Liver (tissue), 9 donors: ENCODE data around the gene CDH13. TPM values are rescaled to one million over a fixed set of nuclear protein-coding genes. Genes with fewer than 3 reads are reported as not detected.

ENCODE experiments used
- DNase-seq: peaks from one replicate; pipeline ENCODE4 v3.0.0-alpha.2; 2017; ENCODE audit warnings: low spot score
- H3K27ac ChIP-seq, 2 donors: one replicate each; pipeline ENCODE4 v1.7.0; 2013; ENCODE audit warnings: inconsistent platforms in 2 of 2, low read length in 2 of 2, control low read depth in 1 of 2, low read depth in 1 of 2, mild to moderate bottlenecking in 1 of 2
- H3K27me3 ChIP-seq, 4 donors: one replicate each; pipeline versions ENCODE4 v1.6.1 to v1.7.0; 2013; ENCODE audit warnings: low read length in 3 of 4, inconsistent platforms in 1 of 4, mild to moderate bottlenecking in 1 of 4, moderate library complexity in 1 of 4; ENCODE audit not compliant: control insufficient read depth in 4 of 4, insufficient read depth in 4 of 4
- H3K36me3 ChIP-seq, 4 donors: one replicate each; pipeline versions ENCODE4 v1.6.1 to v1.7.0; 2013; ENCODE audit warnings: low read length in 3 of 4, mild to moderate bottlenecking in 3 of 4, low read depth in 1 of 4, moderate library complexity in 1 of 4; ENCODE audit not compliant: control insufficient read depth in 4 of 4, insufficient read depth in 3 of 4
- H3K4me1 ChIP-seq, 4 donors: one replicate each; pipeline versions ENCODE4 v1.6.1 to v1.7.0; 2013; ENCODE audit warnings: low read length in 3 of 4, mild to moderate bottlenecking in 3 of 4, moderate library complexity in 1 of 4; ENCODE audit not compliant: control insufficient read depth in 4 of 4, insufficient read depth in 4 of 4
- H3K4me3 ChIP-seq, 3 donors: one replicate each; pipeline versions ENCODE4 v1.6.1 to v1.7.0; 2013; ENCODE audit warnings: low read length in 3 of 3, control low read depth in 1 of 3, low read depth in 1 of 3, mild to moderate bottlenecking in 1 of 3
- H3K9ac ChIP-seq, 2 donors: one replicate each; pipeline ENCODE4 v1.7.0; 2013; ENCODE audit warnings: low read length in 2 of 2, mild to moderate bottlenecking in 2 of 2, moderate library complexity in 2 of 2, control low read depth in 1 of 2, low read depth in 1 of 2
- H3K9me3 ChIP-seq, 4 donors: one replicate each; pipeline versions ENCODE4 v1.6.1 to v1.7.0; 2013; ENCODE audit warnings: low read length in 3 of 4; ENCODE audit not compliant: control insufficient read depth in 4 of 4
- EGR1 ChIP-seq, 2 donors: IDR thresholded peaks; 2 replicates each; pipeline ENCODE4 v1.6.1; 2016 to 2018; ENCODE audit warnings: antibody characterized with exemption in 2 of 2, low read depth in 2 of 2
- FOXA1 ChIP-seq: IDR thresholded peaks from 2 replicates; pipeline ENCODE4 v1.6.1; 2016; ENCODE audit warnings: antibody characterized with exemption
- FOXA2 ChIP-seq: IDR thresholded peaks from 2 replicates; pipeline ENCODE4 v1.6.1; 2016; ENCODE audit warnings: antibody characterized with exemption
- GABPA ChIP-seq, 2 donors: IDR thresholded peaks in 1 of 2; conservative IDR thresholded peaks in 1 of 2; 2 replicates each; pipeline ENCODE4 v1.6.1; 2016; ENCODE audit warnings: antibody characterized with exemption in 2 of 2, mild to moderate bottlenecking in 1 of 2, moderate library complexity in 1 of 2
- HNF4A ChIP-seq, 2 donors: conservative IDR thresholded peaks; 2 replicates each; pipeline ENCODE4 v1.6.1; 2016; ENCODE audit warnings: antibody characterized with exemption in 2 of 2, mild to moderate bottlenecking in 2 of 2
- HNF4G ChIP-seq: IDR thresholded peaks from 2 replicates; pipeline ENCODE4 v1.6.1; 2016; ENCODE audit warnings: antibody characterized with exemption
- JUND ChIP-seq, 2 donors: IDR thresholded peaks; 2 replicates each; pipeline ENCODE4 v1.6.1; 2016; ENCODE audit warnings: antibody characterized with exemption in 2 of 2
- NR2F2 ChIP-seq: IDR thresholded peaks from 2 replicates; pipeline ENCODE4 v1.6.1; 2016; ENCODE audit warnings: antibody characterized with exemption
- RAD21 ChIP-seq, 2 donors: IDR thresholded peaks; 2 replicates each; pipeline ENCODE4 v1.6.1; 2016; ENCODE audit warnings: antibody characterized with exemption in 2 of 2, mild to moderate bottlenecking in 2 of 2
- RXRA ChIP-seq, 2 donors: IDR thresholded peaks; 2 replicates each; pipeline ENCODE4 v1.6.1; 2017 to 2018; ENCODE audit warnings: antibody characterized with exemption in 2 of 2, mild to moderate bottlenecking in 1 of 2
- SP1 ChIP-seq: IDR thresholded peaks from 2 replicates; pipeline ENCODE4 v1.6.1; 2018; ENCODE audit warnings: antibody characterized with exemption, mild to moderate bottlenecking
- YY1 ChIP-seq: IDR thresholded peaks from 2 replicates; pipeline ENCODE4 v1.6.1; 2016; ENCODE audit warnings: antibody characterized with exemption, mild to moderate bottlenecking
- WGBS: extraction: QIAGEN DNeasy Blood & Tissue Kit; methylation state at CpG from one replicate; pipeline ENCODE4 v1.1.7; 2013; 5-methylcytosine and 5-hydroxymethylcytosine counted together
- polyA plus RNA-seq, 2 donors: library from polyadenylated mRNA; stranded (reverse) in 1 of 2; unstranded in 1 of 2; fragments of 200-250 nt in 1 of 2; fragments of >200 nt in 1 of 2; fragmentation: Nextera tagmentation in 1 of 2; extraction: Ambion mirVana in 1 of 2; gene quantifications; one replicate each; pipeline versions ENCODE4 v1.2.1 to v1.2.3, GENCODE V29; 2013 to 2015
- total RNA-seq, 2 donors: library from RNA; depleted of rRNA; stranded (reverse); fragments of >200 nt; gene quantifications; one replicate each; pipeline ENCODE4 v1.2.3, GENCODE V29; 2014
- TF ChIP-seq, protein P1 (sequence below): IDR thresholded peaks from 2 replicates; pipeline ENCODE4 v1.6.1; 2016; ENCODE audit warnings: antibody characterized with exemption, mild to moderate bottlenecking
- TF ChIP-seq, protein P2 (sequence below): IDR thresholded peaks from 2 replicates; pipeline ENCODE4 v1.6.1; 2016; ENCODE audit warnings: antibody characterized with exemption
- TF ChIP-seq, protein P3 (sequence below): IDR thresholded peaks from 2 replicates; pipeline ENCODE4 v1.6.1; 2016; ENCODE audit warnings: antibody characterized with exemption
- TF ChIP-seq, protein P4 (sequence below): IDR thresholded peaks from 2 replicates; pipeline ENCODE4 v1.6.1; 2016; ENCODE audit warnings: antibody characterized with exemption
- TF ChIP-seq, protein P5 (sequence below): fragments of 150-350 bp; IDR thresholded peaks from 2 replicates; pipeline ENCODE4 v1.5.1; 2017; ENCODE audit warnings: improper control_type of control experiment, low read depth, low read length; ENCODE audit not compliant: missing input control
- donor health status: healthy.
- donor health status: healthy.
- donor health status: healthy.
- donor health status: healthy.
- donor health status: healthy.

CDH13 gene
- total and polyA plus RNA-seq, 4 donors, result 0.21 to 1.5 (median 0.58) TPM

DNA sequence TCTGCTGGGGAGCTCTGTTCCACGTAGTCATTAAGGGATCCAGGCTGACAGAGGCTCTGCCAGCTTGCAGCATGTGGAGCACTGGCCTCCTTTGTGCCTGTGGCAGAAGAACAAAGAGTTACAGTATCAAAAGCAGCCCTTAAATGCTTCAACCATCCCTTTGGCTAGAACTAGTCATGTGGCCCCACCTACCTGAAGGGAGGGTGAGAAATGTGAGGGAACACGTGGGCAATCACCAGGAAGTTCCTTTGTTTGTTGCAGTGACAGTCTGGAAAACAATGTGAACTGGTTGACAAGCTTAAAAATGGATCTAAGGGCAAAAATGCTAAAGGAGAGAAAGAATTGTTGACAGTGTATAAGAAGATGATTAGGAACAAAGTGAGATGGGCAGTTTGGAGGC is 890.6 kb downstream of the CDH13 start:
- DNase-seq, result no peak
- Histone ChIP-seq H3K27ac (no peak overlapping the region), H3K27me3 (no peaks in the 10 kb centered on the region), H3K4me1 (no peaks in the 10 kb centered on the region), H3K9ac (no peak overlapping the region), H3K4me3 (no peak overlapping the region), H3K9me3 (peaks cover 2 to 6% (median 3%) of the 10 kb centered on the region in 4 donors), H3K36me3 (no peaks in the 10 kb centered on the region)
- WGBS, result 48% methylated on average over 2 of the region's 2 CpGs
- TF ChIP-seq JUND (IDR thresholded peaks at IDR 0.05), result no peak
- TF ChIP-seq SP1, result no peak
- no peak for TF ChIP-seq GABPA (IDR thresholded peaks at IDR 0.05 in 1 of 2, conservative IDR thresholded peaks at IDR 0.05 in 1 of 2)
- no peak for TF ChIP-seq RAD21 (IDR thresholded peaks at IDR 0.05)
- TF ChIP-seq, protein P1, sequence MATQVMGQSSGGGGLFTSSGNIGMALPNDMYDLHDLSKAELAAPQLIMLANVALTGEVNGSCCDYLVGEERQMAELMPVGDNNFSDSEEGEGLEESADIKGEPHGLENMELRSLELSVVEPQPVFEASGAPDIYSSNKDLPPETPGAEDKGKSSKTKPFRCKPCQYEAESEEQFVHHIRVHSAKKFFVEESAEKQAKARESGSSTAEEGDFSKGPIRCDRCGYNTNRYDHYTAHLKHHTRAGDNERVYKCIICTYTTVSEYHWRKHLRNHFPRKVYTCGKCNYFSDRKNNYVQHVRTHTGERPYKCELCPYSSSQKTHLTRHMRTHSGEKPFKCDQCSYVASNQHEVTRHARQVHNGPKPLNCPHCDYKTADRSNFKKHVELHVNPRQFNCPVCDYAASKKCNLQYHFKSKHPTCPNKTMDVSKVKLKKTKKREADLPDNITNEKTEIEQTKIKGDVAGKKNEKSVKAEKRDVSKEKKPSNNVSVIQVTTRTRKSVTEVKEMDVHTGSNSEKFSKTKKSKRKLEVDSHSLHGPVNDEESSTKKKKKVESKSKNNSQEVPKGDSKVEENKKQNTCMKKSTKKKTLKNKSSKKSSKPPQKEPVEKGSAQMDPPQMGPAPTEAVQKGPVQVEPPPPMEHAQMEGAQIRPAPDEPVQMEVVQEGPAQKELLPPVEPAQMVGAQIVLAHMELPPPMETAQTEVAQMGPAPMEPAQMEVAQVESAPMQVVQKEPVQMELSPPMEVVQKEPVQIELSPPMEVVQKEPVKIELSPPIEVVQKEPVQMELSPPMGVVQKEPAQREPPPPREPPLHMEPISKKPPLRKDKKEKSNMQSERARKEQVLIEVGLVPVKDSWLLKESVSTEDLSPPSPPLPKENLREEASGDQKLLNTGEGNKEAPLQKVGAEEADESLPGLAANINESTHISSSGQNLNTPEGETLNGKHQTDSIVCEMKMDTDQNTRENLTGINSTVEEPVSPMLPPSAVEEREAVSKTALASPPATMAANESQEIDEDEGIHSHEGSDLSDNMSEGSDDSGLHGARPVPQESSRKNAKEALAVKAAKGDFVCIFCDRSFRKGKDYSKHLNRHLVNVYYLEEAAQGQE, result no peak
- TF ChIP-seq, protein P2, sequence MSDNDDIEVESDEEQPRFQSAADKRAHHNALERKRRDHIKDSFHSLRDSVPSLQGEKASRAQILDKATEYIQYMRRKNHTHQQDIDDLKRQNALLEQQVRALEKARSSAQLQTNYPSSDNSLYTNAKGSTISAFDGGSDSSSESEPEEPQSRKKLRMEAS, result no peak
- TF ChIP-seq HNF4A (conservative IDR thresholded peaks at IDR 0.05), result no peak
- TF ChIP-seq, protein P3, sequence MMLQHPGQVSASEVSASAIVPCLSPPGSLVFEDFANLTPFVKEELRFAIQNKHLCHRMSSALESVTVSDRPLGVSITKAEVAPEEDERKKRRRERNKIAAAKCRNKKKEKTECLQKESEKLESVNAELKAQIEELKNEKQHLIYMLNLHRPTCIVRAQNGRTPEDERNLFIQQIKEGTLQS, result no peak
- TF ChIP-seq, protein P4, sequence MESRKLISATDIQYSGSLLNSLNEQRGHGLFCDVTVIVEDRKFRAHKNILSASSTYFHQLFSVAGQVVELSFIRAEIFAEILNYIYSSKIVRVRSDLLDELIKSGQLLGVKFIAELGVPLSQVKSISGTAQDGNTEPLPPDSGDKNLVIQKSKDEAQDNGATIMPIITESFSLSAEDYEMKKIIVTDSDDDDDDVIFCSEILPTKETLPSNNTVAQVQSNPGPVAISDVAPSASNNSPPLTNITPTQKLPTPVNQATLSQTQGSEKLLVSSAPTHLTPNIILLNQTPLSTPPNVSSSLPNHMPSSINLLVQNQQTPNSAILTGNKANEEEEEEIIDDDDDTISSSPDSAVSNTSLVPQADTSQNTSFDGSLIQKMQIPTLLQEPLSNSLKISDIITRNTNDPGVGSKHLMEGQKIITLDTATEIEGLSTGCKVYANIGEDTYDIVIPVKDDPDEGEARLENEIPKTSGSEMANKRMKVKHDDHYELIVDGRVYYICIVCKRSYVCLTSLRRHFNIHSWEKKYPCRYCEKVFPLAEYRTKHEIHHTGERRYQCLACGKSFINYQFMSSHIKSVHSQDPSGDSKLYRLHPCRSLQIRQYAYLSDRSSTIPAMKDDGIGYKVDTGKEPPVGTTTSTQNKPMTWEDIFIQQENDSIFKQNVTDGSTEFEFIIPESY, result no peak
- no peak for TF ChIP-seq FOXA1
- no peak for TF ChIP-seq RXRA (IDR thresholded peaks at IDR 0.05)
- TF ChIP-seq HNF4G, result no peak
- no peak for TF ChIP-seq FOXA2
- no peak for TF ChIP-seq NR2F2
- TF ChIP-seq YY1, result no peak

DNA sequence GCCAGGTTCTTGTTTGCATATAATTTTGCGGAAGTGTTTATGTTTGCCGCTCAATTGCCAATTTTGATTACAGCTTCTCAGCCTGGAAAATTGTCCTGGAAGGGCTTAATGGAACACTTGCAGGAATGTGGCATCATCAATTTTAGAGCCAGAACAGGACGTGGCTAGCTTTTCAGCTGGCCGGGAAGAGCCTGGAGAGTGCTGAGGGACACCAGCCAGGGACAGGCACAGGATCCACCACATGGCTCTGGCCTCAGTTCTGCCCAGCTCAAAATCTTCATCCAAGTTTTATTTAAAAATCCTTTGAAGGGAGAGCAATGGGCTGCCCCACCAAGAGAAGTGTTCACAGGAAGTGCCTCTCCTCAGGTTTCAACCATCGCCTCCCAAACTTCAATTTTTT is 893.8 kb downstream of the CDH13 start:
- Histone ChIP-seq H3K9me3 (peaks cover 2 to 6% (median 3%) of the 10 kb centered on the region in 4 donors), H3K9ac (no peak overlapping the region), H3K4me3 (no peak overlapping the region), H3K27me3 (no peaks in the 10 kb centered on the region), H3K27ac (no peak overlapping the region), H3K4me1 (no peaks in the 10 kb centered on the region), H3K36me3 (no peaks in the 10 kb centered on the region)
- WGBS, result 73% methylated on average over 5 of the region's 5 CpGs
- TF ChIP-seq HNF4A (conservative IDR thresholded peaks at IDR 0.05), result no peak
- TF ChIP-seq FOXA1, result no peak
- TF ChIP-seq, protein P3, result no peak
- TF ChIP-seq RXRA (IDR thresholded peaks at IDR 0.05), result no peak
- TF ChIP-seq, protein P4, result no peak
- TF ChIP-seq, protein P5, sequence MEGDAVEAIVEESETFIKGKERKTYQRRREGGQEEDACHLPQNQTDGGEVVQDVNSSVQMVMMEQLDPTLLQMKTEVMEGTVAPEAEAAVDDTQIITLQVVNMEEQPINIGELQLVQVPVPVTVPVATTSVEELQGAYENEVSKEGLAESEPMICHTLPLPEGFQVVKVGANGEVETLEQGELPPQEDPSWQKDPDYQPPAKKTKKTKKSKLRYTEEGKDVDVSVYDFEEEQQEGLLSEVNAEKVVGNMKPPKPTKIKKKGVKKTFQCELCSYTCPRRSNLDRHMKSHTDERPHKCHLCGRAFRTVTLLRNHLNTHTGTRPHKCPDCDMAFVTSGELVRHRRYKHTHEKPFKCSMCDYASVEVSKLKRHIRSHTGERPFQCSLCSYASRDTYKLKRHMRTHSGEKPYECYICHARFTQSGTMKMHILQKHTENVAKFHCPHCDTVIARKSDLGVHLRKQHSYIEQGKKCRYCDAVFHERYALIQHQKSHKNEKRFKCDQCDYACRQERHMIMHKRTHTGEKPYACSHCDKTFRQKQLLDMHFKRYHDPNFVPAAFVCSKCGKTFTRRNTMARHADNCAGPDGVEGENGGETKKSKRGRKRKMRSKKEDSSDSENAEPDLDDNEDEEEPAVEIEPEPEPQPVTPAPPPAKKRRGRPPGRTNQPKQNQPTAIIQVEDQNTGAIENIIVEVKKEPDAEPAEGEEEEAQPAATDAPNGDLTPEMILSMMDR, result no peak
- TF ChIP-seq SP1, result no peak
- TF ChIP-seq, protein P2, result no peak
- TF ChIP-seq EGR1 (IDR thresholded peaks at IDR 0.05; ENCODE audit: low read depth in 2 of 2), result no peak
- TF ChIP-seq RAD21 (IDR thresholded peaks at IDR 0.05), result no peak
- no peak for DNase-seq
